ENCODE measurements around the gene JAZF1.

The JAZF1 gene

GRCh38 chr7:27868131-27868550, 312.5 kb downstream of the JAZF1 start:
- Histone ChIP-seq H3F3A (ENCODE audit: insufficient read depth) (no peaks in the 10 kb centered on the region), H3K9me2 (replicated peaks; ENCODE audit: insufficient read depth, low read length) (no peaks in the 10 kb centered on the region), H3K9ac (ENCODE audit: low read length) (no peak overlapping the region), H3K27me3 (ENCODE audit: low read length) (no peaks in the 10 kb centered on the region), H3K79me2 (ENCODE audit: insufficient read depth, low read length) (no peaks in the 10 kb centered on the region), H3K27ac (ENCODE audit: low read depth, low read length) (no peak overlapping the region), H3K4me2 (ENCODE audit: low read depth, low read length, poor library complexity, severe bottlenecking) (no peak overlapping the region), H2AFZ (ENCODE audit: low read depth, low read length, severe bottlenecking) (no peak overlapping the region), H3K9me3 (ENCODE audit: insufficient read depth, low read length) (no peaks in the 10 kb centered on the region), H3K4me3 (ENCODE audit: insufficient read depth, low read length, poor library complexity, severe bottlenecking) (no peak overlapping the region), H4K20me1 (ENCODE audit: low read depth, low read length) (no peaks in the 10 kb centered on the region), H3K36me3 (ENCODE audit: low read length) (no peaks in the 10 kb centered on the region)
- no peak for TF ChIP-seq EZH2phosphoT487 (conservative IDR thresholded peaks at IDR 0.05; ENCODE audit: low read length)
- no peak for TF ChIP-seq CTCF (IDR thresholded peaks at IDR 0.05; ENCODE audit: insufficient read depth, low read length, poor library complexity, severe bottlenecking)

GRCh38 chr7:27866828-27867672, 313.5 kb downstream of the JAZF1 start:
- Histone ChIP-seq H4K20me1 (ENCODE audit: low read depth, low read length) (no peaks in the 10 kb centered on the region), H3K4me2 (ENCODE audit: low read depth, low read length, poor library complexity, severe bottlenecking) (no peak overlapping the region), H3K79me2 (ENCODE audit: insufficient read depth, low read length) (no peaks in the 10 kb centered on the region), H3K27me3 (ENCODE audit: low read length) (no peaks in the 10 kb centered on the region), H3K4me3 (ENCODE audit: insufficient read depth, low read length, poor library complexity, severe bottlenecking) (no peak overlapping the region), H3K9me2 (replicated peaks; ENCODE audit: insufficient read depth, low read length) (no peaks in the 10 kb centered on the region), H3K36me3 (ENCODE audit: low read length) (no peaks in the 10 kb centered on the region), H3K9me3 (ENCODE audit: insufficient read depth, low read length) (no peaks in the 10 kb centered on the region), H2AFZ (ENCODE audit: low read depth, low read length, severe bottlenecking) (no peak overlapping the region), H3F3A (ENCODE audit: insufficient read depth) (no peaks in the 10 kb centered on the region), H3K27ac (ENCODE audit: low read depth, low read length) (no peak overlapping the region), H3K9ac (ENCODE audit: low read length) (no peak overlapping the region)
- TF ChIP-seq CTCF (IDR thresholded peaks at IDR 0.05; ENCODE audit: insufficient read depth, low read length, poor library complexity, severe bottlenecking), result no peak

GRCh38 chr7:27866256-27866655, 314.3 kb downstream of the JAZF1 start:
- no peak for TF ChIP-seq EZH2phosphoT487 (conservative IDR thresholded peaks at IDR 0.05; ENCODE audit: low read length)
- no peak for TF ChIP-seq CTCF (IDR thresholded peaks at IDR 0.05; ENCODE audit: insufficient read depth, low read length, poor library complexity, severe bottlenecking)
- Histone ChIP-seq H3K4me2 (ENCODE audit: low read depth, low read length, poor library complexity, severe bottlenecking) (no peak overlapping the region), H3K79me2 (ENCODE audit: insufficient read depth, low read length) (no peaks in the 10 kb centered on the region), H4K20me1 (ENCODE audit: low read depth, low read length) (no peaks in the 10 kb centered on the region), H3K36me3 (ENCODE audit: low read length) (no peaks in the 10 kb centered on the region), H3K9me3 (ENCODE audit: insufficient read depth, low read length) (no peaks in the 10 kb centered on the region), H2AFZ (ENCODE audit: low read depth, low read length, severe bottlenecking) (no peak overlapping the region), H3K9me2 (replicated peaks; ENCODE audit: insufficient read depth, low read length) (no peaks in the 10 kb centered on the region), H3F3A (ENCODE audit: insufficient read depth) (no peaks in the 10 kb centered on the region), H3K27me3 (ENCODE audit: low read length) (no peaks in the 10 kb centered on the region), H3K27ac (ENCODE audit: low read depth, low read length) (no peak overlapping the region), H3K9ac (ENCODE audit: low read length) (no peak overlapping the region), H3K4me3 (ENCODE audit: insufficient read depth, low read length, poor library complexity, severe bottlenecking) (no peak overlapping the region)

Data from SU-DHL-6 (cell line).